Ectodermal cell (in vitro differentiated cells): Measurements from ENCODE around the gene IFT27.
"Not testable (repeated sequence)": the region's sequence is repeated elsewhere in the genome, so short reads cannot be mapped to it uniquely, and the experiment has no call there.

Experiments
- H3K27ac ChIP-seq: 2 replicates; pipeline ENCODE4 v1.7.0; 2013; ENCODE audit warnings: mild to moderate bottlenecking, low read depth, low read length; ENCODE audit not compliant: insufficient read depth, poor library complexity, severe bottlenecking
- H3K27me3 ChIP-seq: 2 replicates; pipeline ENCODE4 v1.7.0; 2013; ENCODE audit warnings: mild to moderate bottlenecking, low read length; ENCODE audit not compliant: insufficient read depth, control insufficient read depth, poor library complexity, severe bottlenecking
- H3K36me3 ChIP-seq: one replicate; pipeline ENCODE4 v1.7.0; 2013; ENCODE audit warnings: low read length; ENCODE audit not compliant: control insufficient read depth, insufficient read depth
- H3K4me1 ChIP-seq: one replicate; pipeline ENCODE4 v1.7.0; 2013; ENCODE audit warnings: low read length; ENCODE audit not compliant: control insufficient read depth, insufficient read depth
- H3K4me3 ChIP-seq: 2 replicates; pipeline ENCODE4 v1.7.0; 2013; ENCODE audit warnings: low read depth, low read length, control low read depth; ENCODE audit not compliant: insufficient read depth
- H3K9me3 ChIP-seq: 2 replicates; pipeline ENCODE4 v1.7.0; 2013; ENCODE audit warnings: mild to moderate bottlenecking, low read length, moderate library complexity; ENCODE audit not compliant: control insufficient read depth
- WGBS, 2 experiments: methylation state at CpG; one replicate each; pipeline ENCODE4 v1.1.7; 2013; ENCODE audit warnings: missing lambda C conversion rate in 2 of 2; 5-methylcytosine and 5-hydroxymethylcytosine counted together

IFT27 gene

DNA sequence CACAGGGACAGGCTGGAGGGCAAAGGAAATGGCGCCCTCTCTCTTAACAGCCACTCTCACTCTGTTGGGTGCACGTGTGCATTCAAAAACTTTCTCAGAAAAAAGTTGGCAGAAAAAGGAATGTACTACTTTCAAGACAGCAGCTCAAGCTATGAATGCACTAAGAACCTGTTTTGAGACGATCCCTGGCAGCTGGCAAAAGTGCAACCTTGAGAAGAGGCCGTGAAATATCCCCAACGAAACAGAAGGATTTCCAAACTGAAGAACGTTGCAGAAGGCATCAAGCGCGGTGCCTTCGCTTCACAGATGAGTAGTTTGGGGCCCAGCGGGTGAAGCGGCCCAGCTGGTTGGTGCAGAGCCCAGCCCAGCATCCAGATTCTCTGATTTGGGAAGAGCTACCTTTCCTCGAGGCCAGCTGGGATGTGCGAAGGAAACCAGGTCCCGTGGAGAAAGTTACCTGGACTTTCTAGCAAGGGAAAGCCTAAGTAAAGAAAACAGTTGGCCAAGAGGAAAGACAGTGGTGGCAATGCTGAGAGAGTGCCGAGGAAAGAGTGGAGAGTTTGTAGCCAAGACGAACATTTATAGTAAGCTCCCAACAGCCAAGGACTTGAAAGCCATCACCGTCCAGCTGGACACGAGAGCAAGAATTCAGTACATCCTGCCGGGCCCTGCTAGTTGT, 16.3 kb downstream of the IFT27 start:
- H3K4me1 ChIP-seq: no peaks in the 10 kb centered on the region
- no peaks in the 10 kb centered on the region for H3K27me3 ChIP-seq
- no peaks in the 10 kb centered on the region for H3K9me3 ChIP-seq
- WGBS, 2 experiments: 94% methylated on average over 19 of the region's 19 CpGs
- no peak overlapping the region for H3K27ac ChIP-seq
- H3K36me3 ChIP-seq: peaks cover 6% of the 10 kb centered on the region
- no peak overlapping the region for H3K4me3 ChIP-seq

- H3K27me3 ChIP-seq: no peaks in the 10 kb centered on the region
- 88% methylated on average over 15 of the region's 15 CpGs for WGBS, 2 experiments
- peaks cover 6% of the 10 kb centered on the region for H3K36me3 ChIP-seq
- H3K4me3 ChIP-seq: no peak overlapping the region
- no peaks in the 10 kb centered on the region for H3K9me3 ChIP-seq
- no peaks in the 10 kb centered on the region for H3K4me1 ChIP-seq
- H3K27ac ChIP-seq: no peak overlapping the region
Observed at GRCh38 chr22:36758792-36759271, 17.1 kb downstream of the IFT27 start.

DNA sequence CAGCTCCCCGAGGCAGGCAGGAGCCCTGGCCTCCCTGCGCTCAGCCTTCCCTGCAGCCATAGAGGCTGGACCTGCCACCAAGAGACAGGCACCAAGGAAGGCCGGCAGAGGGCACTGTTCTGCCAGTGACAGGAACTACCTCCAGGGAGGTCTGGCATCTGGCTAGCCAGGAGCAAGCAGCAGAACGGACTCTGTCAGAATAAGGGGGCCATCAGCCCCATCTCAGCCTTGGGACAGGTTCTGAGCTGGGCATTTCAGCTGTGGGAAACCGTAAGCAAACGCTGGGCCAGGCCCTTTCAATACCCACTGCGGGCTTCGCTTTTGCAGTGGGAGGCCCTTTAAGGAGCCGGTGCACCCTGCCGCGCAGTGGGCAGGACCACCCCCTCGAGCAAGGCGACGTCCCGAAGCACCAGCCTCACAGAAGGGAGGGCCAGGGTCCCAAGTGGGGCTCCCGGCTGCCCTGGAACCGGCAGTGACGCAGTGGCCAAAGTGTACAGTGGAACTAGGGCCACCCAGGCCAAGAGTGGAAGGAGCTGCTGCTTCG, 18.2 kb downstream of the IFT27 start:
- Histone ChIP-seq H3K27me3 (peaks cover 4% of the 10 kb centered on the region), H3K36me3 (peaks cover 2% of the 10 kb centered on the region), H3K4me1 (no peaks in the 10 kb centered on the region), H3K4me3 (no peak overlapping the region), H3K9me3 (no peaks in the 10 kb centered on the region), H3K27ac (no peak overlapping the region)
- 73 to 76% methylated on average over 18 to 19 of the region's 19 CpGs for WGBS, 2 experiments

DNA sequence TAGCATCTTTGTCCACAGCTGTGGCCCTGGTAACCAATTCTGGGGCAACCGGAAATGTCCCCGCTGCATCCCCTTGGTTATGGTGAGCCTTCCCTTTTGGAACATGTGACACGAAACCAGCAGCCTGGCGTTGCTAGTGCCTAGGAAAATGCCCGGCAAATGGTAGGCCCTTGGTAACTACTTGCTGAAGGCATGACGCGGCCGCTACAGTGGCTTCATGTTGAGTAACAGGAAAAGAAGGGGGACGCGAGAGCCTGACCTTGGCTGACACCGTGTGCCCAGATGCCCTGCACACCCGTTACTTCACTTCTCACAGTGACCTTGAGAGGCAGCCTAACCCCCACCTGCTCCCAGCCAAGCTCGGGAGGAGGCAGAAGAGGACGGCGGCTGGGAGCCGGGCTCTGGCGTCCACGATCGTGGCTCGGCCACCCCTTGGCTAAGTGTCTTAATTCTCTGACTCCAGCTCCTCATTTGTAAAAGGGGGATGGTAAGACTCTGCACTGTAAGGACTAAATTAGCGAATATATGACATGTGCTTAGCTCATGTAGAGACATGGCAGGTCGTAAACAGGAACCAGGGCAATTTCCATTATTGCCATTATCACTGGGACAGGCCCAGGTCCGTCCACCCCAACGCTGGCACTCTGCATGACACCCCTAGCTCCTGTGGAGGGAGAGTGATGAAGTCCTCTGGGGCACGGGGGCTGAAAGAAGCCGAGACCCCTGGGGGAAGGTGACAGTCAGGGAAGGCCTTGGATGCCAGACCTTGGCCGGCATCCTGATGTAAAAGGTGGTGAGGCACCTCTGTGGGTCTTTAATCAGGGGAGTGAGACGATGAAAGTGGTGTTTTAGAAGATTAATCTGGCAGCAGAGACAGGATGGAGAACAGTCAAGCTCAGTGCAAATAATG, 18.9 kb downstream of the IFT27 start:
- Histone ChIP-seq H3K27me3 (peaks cover 4% of the 10 kb centered on the region), H3K27ac (no peak overlapping the region), H3K9me3 (no peaks in the 10 kb centered on the region), H3K4me1 (no peaks in the 10 kb centered on the region), H3K4me3 (no peak overlapping the region), H3K36me3 (no peaks in the 10 kb centered on the region)
- 84 to 85% methylated on average over 27 to 28 of the region's 28 CpGs for WGBS, 2 experiments

DNA sequence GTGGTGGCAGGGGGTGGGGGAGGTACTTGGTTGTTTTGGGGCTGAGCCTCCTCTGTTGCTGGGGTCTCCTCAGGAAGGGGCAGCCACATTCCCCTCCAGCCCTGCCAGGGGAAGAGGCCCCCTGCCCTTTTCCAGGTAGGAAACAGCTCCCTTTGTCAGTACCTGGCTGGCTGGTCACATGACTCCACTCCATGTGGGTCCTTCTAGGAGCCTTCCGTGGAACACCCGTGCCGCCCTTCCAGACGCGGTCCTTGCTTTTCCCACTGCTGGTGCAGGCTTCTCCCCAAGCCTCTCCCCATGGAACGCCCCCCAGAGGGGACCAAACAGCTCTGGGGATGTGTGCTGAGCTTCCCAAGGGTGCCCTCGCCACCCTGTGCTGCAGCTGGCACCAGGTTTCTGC, 19.9 kb downstream of the IFT27 start:
- Histone ChIP-seq H3K27me3 (peaks cover 4% of the 10 kb centered on the region), H3K4me1 (no peaks in the 10 kb centered on the region), H3K27ac (no peak overlapping the region), H3K4me3 (no peak overlapping the region), H3K9me3 (no peaks in the 10 kb centered on the region), H3K36me3 (no peaks in the 10 kb centered on the region)
- WGBS, 2 experiments: 81 to 85% methylated on average over 7 of the region's 7 CpGs

DNA sequence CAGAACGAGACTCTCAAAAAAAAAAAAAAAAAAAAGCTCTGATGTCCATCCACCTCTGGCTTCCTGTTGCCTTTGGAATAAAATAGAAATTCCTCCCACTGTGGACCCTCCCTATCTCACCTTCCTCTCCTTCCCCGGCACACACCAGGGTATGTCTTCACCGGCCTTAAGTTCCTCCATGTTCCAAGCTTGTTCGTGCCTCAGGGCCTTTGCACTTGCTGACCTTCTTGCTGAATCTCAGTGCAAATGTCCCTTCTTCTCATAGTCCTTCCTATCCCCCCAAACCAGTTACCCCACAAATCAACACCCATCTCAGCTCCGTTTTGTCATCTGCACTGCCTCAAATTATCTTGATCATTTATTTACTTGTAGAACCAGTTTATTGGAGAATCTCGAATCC, 20.6 kb downstream of the IFT27 start:
- no peaks in the 10 kb centered on the region for H3K4me1 ChIP-seq
- H3K9me3 ChIP-seq: no peaks in the 10 kb centered on the region
- H3K27me3 ChIP-seq: peaks cover 4% of the 10 kb centered on the region
- no peak overlapping the region for H3K27ac ChIP-seq
- no peaks in the 10 kb centered on the region for H3K36me3 ChIP-seq
- no peak overlapping the region for H3K4me3 ChIP-seq
- WGBS, 2 experiments: 92 to 93% methylated on average over 6 of the region's 6 CpGs

GRCh38 chr22:36754881-36755280, 21.0 kb downstream of the IFT27 start:
- H3K4me1 ChIP-seq, H3K27ac ChIP-seq, H3K27me3 ChIP-seq, H3K36me3 ChIP-seq, H3K9me3 ChIP-seq, H3K4me3 ChIP-seq: not testable (repeated sequence)
- 94 to 95% methylated on average over 9 of the region's 9 CpGs for WGBS, 2 experiments

- H3K4me3 ChIP-seq: no peak overlapping the region
- WGBS, 2 experiments: 83 to 85% methylated on average over 12 of the region's 12 CpGs
- H3K4me1 ChIP-seq: no peaks in the 10 kb centered on the region
Observed at GRCh38 chr22:36753916-36754315, 22.0 kb downstream of the IFT27 start.

DNA sequence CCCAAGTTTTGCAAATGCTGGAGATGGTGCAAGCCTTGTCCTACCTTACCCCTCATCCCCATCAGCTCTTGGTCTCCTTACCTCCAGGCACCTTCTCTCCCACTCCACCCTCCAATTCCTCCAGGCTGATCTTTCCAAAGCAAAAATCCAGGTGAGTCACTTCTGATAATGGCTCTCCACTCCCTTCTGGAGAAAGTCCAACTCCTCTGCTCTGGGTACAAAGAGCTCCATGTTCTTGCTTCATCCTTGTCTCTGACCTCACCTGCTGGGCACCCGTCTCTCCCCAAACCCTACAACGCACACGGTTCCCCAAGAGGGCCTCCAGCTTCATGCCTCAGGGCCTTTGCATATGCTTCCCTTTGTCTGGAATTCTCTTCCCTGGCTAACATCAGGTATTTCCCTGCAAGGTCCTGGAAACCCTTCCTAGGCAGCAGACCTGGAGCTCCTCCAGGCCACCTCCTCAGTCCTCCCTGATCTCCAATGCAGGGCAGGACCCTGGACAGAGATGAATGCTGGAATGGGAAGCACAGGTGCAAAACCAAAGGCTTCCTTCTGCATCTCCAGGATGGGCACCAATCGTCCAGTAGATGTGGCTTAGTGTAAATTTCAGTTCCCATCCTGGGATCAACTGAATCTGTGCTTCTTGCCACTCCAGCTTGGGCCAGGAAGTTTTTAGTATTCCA, 22.7 kb downstream of the IFT27 start:
- Histone ChIP-seq H3K36me3 (no peaks in the 10 kb centered on the region), H3K27ac (no peak overlapping the region)

More at GRCh38 chr22:36753916-36754315, 22.0 kb downstream of the IFT27 start:
- H3K9me3 ChIP-seq: no peaks in the 10 kb centered on the region
- no peaks in the 10 kb centered on the region for H3K36me3 ChIP-seq
- H3K27me3 ChIP-seq: peaks cover 4% of the 10 kb centered on the region
- no peak overlapping the region for H3K27ac ChIP-seq

More for the DNA sequence above, 22.7 kb downstream of the IFT27 start:
- H3K9me3 ChIP-seq: no peaks in the 10 kb centered on the region
- H3K4me1 ChIP-seq: no peaks in the 10 kb centered on the region
- 75% methylated on average over 4 of the region's 4 CpGs for WGBS, 2 experiments
- H3K27me3 ChIP-seq: peaks cover 4% of the 10 kb centered on the region
- no peak overlapping the region for H3K4me3 ChIP-seq
